ENCODE results near the gene SLC19A2. TPM values are rescaled to one million over a fixed set of nuclear protein-coding genes. Genes with fewer than 3 reads are reported as not detected.

SLC19A2 gene
- total and polyA plus RNA-seq, 2 donors (not counting 3 experiments of a cell fraction or from before 2014, with no cell fraction given) = 5.2 to 5.4 TPM

- H3K9ac ChIP-seq (replicated peaks; ENCODE audit: extremely low read depth, insufficient read depth, low read length) = peak overlapping the region; percentile 96
- BruUV-seq (replicated peaks) = TSS peak; percentile 31
- DNase-seq (ENCODE audit: low read depth, low spot score) (peak; percentile 66), FAIRE-seq (peak; percentile 59)
- no peaks in the 10 kb centered on the region for H4K20me1 ChIP-seq (replicated peaks; ENCODE audit: control insufficient read depth, extremely low read depth, insufficient read depth, low read length)
- ChIA-PET CTCF (interaction anchor here (0.8 to 2.3 kb wide), 6 partner anchors 8 to 847 kb away, joined by 3 to 22 read pairs (median 3); partner anchors contain the start of genes BLZF1, METTL18 and NME7), POLR2A (no interaction called here)
- H2AFZ ChIP-seq (ENCODE audit: low read depth, low read length) = peak overlapping the region; percentile 58
- H3K4me1 ChIP-seq (ENCODE audit: control insufficient read depth, extremely low read depth, insufficient read depth, low read length) = peaks cover 31% of the 10 kb centered on the region
- peak overlapping the region; percentile 24 to 80 (median 78) for H3K4me3 ChIP-seq (replicated peaks in 1 of 3; ENCODE audit: insufficient read depth in 1 of 3, low read depth in 1 of 3, low read length in 3 of 3)
- peaks cover 44% of the 10 kb centered on the region for H3K79me2 ChIP-seq (ENCODE audit: control insufficient read depth, insufficient read depth, low read length)
- intact Hi-C loops (cut with micrococcal nuclease) (no loop called here), dilution Hi-C loops (cut with MboI; ENCODE audit: extremely low pct_ligation_motif_present, low sequenced_read_pairs) (no loop called here)
- H3K9me1 ChIP-seq (replicated peaks; ENCODE audit: control insufficient read depth, extremely low read depth, insufficient read depth, low read length) = no peaks in the 10 kb centered on the region
- peak overlapping the region; percentile 96 for H3K27ac ChIP-seq (ENCODE audit: insufficient read depth, low read depth, low read length)
- H3K4me2 ChIP-seq (ENCODE audit: insufficient read depth, low read length) = peak overlapping the region; percentile 83
- no peaks in the 10 kb centered on the region for H3K9me3 ChIP-seq (replicated peaks; ENCODE audit: control insufficient read depth, insufficient read depth, low read length)
- no peaks in the 10 kb centered on the region for H3K27me3 ChIP-seq (ENCODE audit: control insufficient read depth in 2 of 2, insufficient read depth in 2 of 2, low read length in 2 of 2)
- peak; percentile 26 for TF ChIP-seq MAX (IDR thresholded peaks at IDR 0.05; ENCODE audit: insufficient read depth, insufficient read length)
- no peak for TF ChIP-seq MYC (IDR thresholded peaks at IDR 0.05; ENCODE audit: low read depth, low read length)
- TF ChIP-seq POLR2AphosphoS5 (IDR thresholded peaks at IDR 0.05; ENCODE audit: insufficient read depth, low read depth, low read length) = no peak
- H3K36me3 ChIP-seq (ENCODE audit: control insufficient read depth in 2 of 2, extremely low read depth in 1 of 2, insufficient read depth in 2 of 2, low read length in 2 of 2) = no peaks in the 10 kb centered on the region
Observed at GRCh38 chr1:169484683-169485430, 887 bp downstream of the SLC19A2 start.

GRCh38 chr1:169484101-169484500 is 1.6 kb downstream of the SLC19A2 start:
- no peak for FAIRE-seq
- no peak overlapping the region for H2AFZ ChIP-seq (ENCODE audit: low read depth, low read length)

More at GRCh38 chr1:169484101-169484500, 1.6 kb downstream of the SLC19A2 start:
- Histone ChIP-seq H4K20me1 (replicated peaks; ENCODE audit: control insufficient read depth, extremely low read depth, insufficient read depth, low read length) (no peaks in the 10 kb centered on the region), H3K9me1 (replicated peaks; ENCODE audit: control insufficient read depth, extremely low read depth, insufficient read depth, low read length) (no peaks in the 10 kb centered on the region), H3K36me3 (ENCODE audit: control insufficient read depth in 2 of 2, extremely low read depth in 1 of 2, insufficient read depth in 2 of 2, low read length in 2 of 2) (no peaks in the 10 kb centered on the region), H3K4me2 (ENCODE audit: insufficient read depth, low read length) (peak overlapping the region; percentile 83), H3K27me3 (ENCODE audit: control insufficient read depth in 2 of 2, insufficient read depth in 2 of 2, low read length in 2 of 2) (no peaks in the 10 kb centered on the region), H3K9me3 (replicated peaks; ENCODE audit: control insufficient read depth, insufficient read depth, low read length) (no peaks in the 10 kb centered on the region), H3K9ac (replicated peaks; ENCODE audit: extremely low read depth, insufficient read depth, low read length) (no peak overlapping the region), H3K4me1 (ENCODE audit: control insufficient read depth, extremely low read depth, insufficient read depth, low read length) (peaks cover 31% of the 10 kb centered on the region), H3K27ac (ENCODE audit: insufficient read depth, low read depth, low read length) (no peak overlapping the region), H3K4me3 (replicated peaks in 1 of 3; ENCODE audit: insufficient read depth in 1 of 3, low read depth in 1 of 3, low read length in 3 of 3) (no peak overlapping the region), H3K79me2 (ENCODE audit: control insufficient read depth, insufficient read depth, low read length) (peaks cover 48% of the 10 kb centered on the region)
- BruUV-seq (replicated peaks) = no TSS peak
- no peak for DNase-seq (ENCODE audit: low read depth, low spot score)
- intact Hi-C loops (cut with micrococcal nuclease) = no loop called here
- TF ChIP-seq GATA2 (IDR thresholded peaks at IDR 0.05; ENCODE audit: insufficient read depth, insufficient read length, low read depth, low read length) (no peak), MYC (IDR thresholded peaks at IDR 0.05; ENCODE audit: low read depth, low read length) (no peak), MAX (IDR thresholded peaks at IDR 0.05; ENCODE audit: insufficient read depth, insufficient read length) (no peak), EZH2 (IDR thresholded peaks at IDR 0.05; ENCODE audit: borderline replicate concordance, low read depth, low read length, severe bottlenecking) (no peak), JUN (IDR thresholded peaks at IDR 0.05; ENCODE audit: borderline replicate concordance, insufficient read depth, insufficient read length, low read depth) (no peak), CTCF (IDR thresholded peaks at IDR 0.05; ENCODE audit: extremely low read depth in 1 of 2, insufficient read depth in 1 of 2, low read depth in 1 of 2, low read length in 2 of 2) (no peak)
- CTCF ChIA-PET = interaction anchor here (1.1 to 2.3 kb wide), 2 partner anchors 13 to 63 kb away, joined by 3 to 11 read pairs; no protein-coding TSS in a partner anchor
- POLR2A ChIA-PET = no interaction called here
- dilution Hi-C loops (cut with MboI; ENCODE audit: extremely low pct_ligation_motif_present, low sequenced_read_pairs) = no loop called here

Measured in endothelial cell of umbilical vein (primary cell).